Fibroblast of skin of left quadriceps (primary cell): ENCODE measurements around the gene SOS1.
"Not testable (repeated sequence)": the region's sequence is repeated elsewhere in the genome, so short reads cannot be mapped to it uniquely, and the experiment has no call there.

Experiments used
- DNase-seq, 2 experiments: peaks; one replicate each; pipeline ENCODE4 v3.0.0-alpha.2; 2013; ENCODE audit warnings: low read depth in 2 of 2

Gene SOS1

GRCh38 chr2:38973266-38973665 is 147.6 kb downstream of the SOS1 start:
- no peak for DNase-seq

- DNase-seq = no peak
Observed at GRCh38 chr2:38971377-38971776, 149.5 kb downstream of the SOS1 start.

- no peak for DNase-seq
Observed at GRCh38 chr2:38968021-38968420, 152.8 kb downstream of the SOS1 start.

- no peak for DNase-seq
Observed at GRCh38 chr2:38966678-38967077, 154.2 kb downstream of the SOS1 start.

GRCh38 chr2:38966006-38966405 is 154.8 kb downstream of the SOS1 start:
- no peak for DNase-seq

- DNase-seq = no peak
Observed at GRCh38 chr2:38960609-38961320, 160.1 kb downstream of the SOS1 start.

- DNase-seq = peak; percentile 72 to 76
Observed at GRCh38 chr2:38959938-38960608, 160.8 kb downstream of the SOS1 start.

- no peak for DNase-seq
Observed at GRCh38 chr2:38959466-38959865, 161.4 kb downstream of the SOS1 start.

- no peak for DNase-seq
Observed at GRCh38 chr2:38957972-38958371, 162.9 kb downstream of the SOS1 start.

GRCh38 chr2:38951766-38952165 is 169.1 kb downstream of the SOS1 start:
- no peak for DNase-seq

GRCh38 chr2:38948995-38949394 is 171.9 kb downstream of the SOS1 start:
- DNase-seq = no peak

GRCh38 chr2:38948387-38948882 is 172.4 kb downstream of the SOS1 start:
- DNase-seq = no peak

GRCh38 chr2:38947241-38948239 is 173.3 kb downstream of the SOS1 start:
- peak; percentile 27 to 29 for DNase-seq

- no peak for DNase-seq
Observed at GRCh38 chr2:38945911-38946310, 174.9 kb downstream of the SOS1 start.

- no peak for DNase-seq
Observed at GRCh38 chr2:38945372-38945771, 175.5 kb downstream of the SOS1 start.

- no peak for DNase-seq
Observed at GRCh38 chr2:38943784-38944183, 177.1 kb downstream of the SOS1 start.

- no peak for DNase-seq
Observed at GRCh38 chr2:38940746-38941145, 180.1 kb downstream of the SOS1 start.

GRCh38 chr2:38937548-38937947 is 183.3 kb downstream of the SOS1 start:
- DNase-seq = no peak

- DNase-seq = not testable (repeated sequence)
Observed at GRCh38 chr2:38936516-38936915, 184.3 kb downstream of the SOS1 start.

GRCh38 chr2:38935568-38936172 is 185.2 kb downstream of the SOS1 start:
- DNase-seq = peak; percentile 12 to 20

- no peak for DNase-seq
Observed at GRCh38 chr2:38934742-38935141, 186.1 kb downstream of the SOS1 start.

GRCh38 chr2:38933653-38934052 is 187.2 kb downstream of the SOS1 start:
- DNase-seq = peak; percentile 83 to 84
